ENCODE measurements around the gene CCDC187. TPM values are rescaled to one million over a fixed set of nuclear protein-coding genes. Genes with fewer than 3 reads are reported as not detected.

The CCDC187 gene
- total and polyA plus RNA-seq, 2 of the 4 experiments (the other 2 are of a cell fraction): not detected

- dilution Hi-C loops (cut with HindIII; ENCODE audit: low sequenced_read_pairs, unreplicated experiment) (no loop called here), in situ Hi-C loops (cut with MboI; ENCODE audit: low sequenced_read_pairs) (no loop called here), intact Hi-C loops (cut with micrococcal nuclease) (no loop called here)
- no peak overlapping the region for H3K27ac ChIP-seq (ENCODE audit: insufficient read depth, low read length)
- WGBS, 2 experiments (ENCODE audit: extremely low coverage in 2 of 2, insufficient read length in 1 of 2): 81% methylated on average over 17 of the region's 24 CpGs; no CpG with 5 or more reads in 1 of the 2 experiments
- H3K23ac ChIP-seq (ENCODE audit: low read depth, low read length): no peak overlapping the region
- no peak overlapping the region for H3K56ac ChIP-seq (ENCODE audit: extremely low read depth, insufficient read depth, low read length)
- no peak overlapping the region for H3K14ac ChIP-seq (replicated peaks; ENCODE audit: low read depth, low read length)
- ATAC-seq (ENCODE audit: low read depth) (no peak), DNase-seq (no peak)
- POLR2A ChIA-PET (ENCODE audit: unreplicated experiment): no interaction called here
- BruUV-seq (replicated peaks): no TSS peak
- H3K4me2 ChIP-seq (ENCODE audit: low read depth, low read length): no peak overlapping the region
- H3K4ac ChIP-seq (ENCODE audit: low read depth, low read length): no peak overlapping the region
- H2BK20ac ChIP-seq (ENCODE audit: low read depth, low read length): no peak overlapping the region
- H2BK5ac ChIP-seq (ENCODE audit: low read depth, low read length, poor library complexity, severe bottlenecking): no peak overlapping the region
- H2AFZ ChIP-seq (replicated peaks; ENCODE audit: low read length, poor library complexity): no peak overlapping the region
- peaks cover 40% of the 10 kb centered on the region for H3K27me3 ChIP-seq (ENCODE audit: control insufficient read depth, insufficient read depth, low read length)
- H4K5ac ChIP-seq (ENCODE audit: low read depth, low read length): no peak overlapping the region
- H2BK120ac ChIP-seq (ENCODE audit: low read depth, low read length): no peak overlapping the region
- no peaks in the 10 kb centered on the region for H3K36me3 ChIP-seq (ENCODE audit: control insufficient read depth, insufficient read depth, low read length)
- CTCF ChIA-PET: no interaction called here
- TF ChIP-seq RAD21 (IDR thresholded peaks at IDR 0.05; ENCODE audit: low read length) (no peak), POLR2A (IDR thresholded peaks at IDR 0.05; ENCODE audit: low read depth, low read length) (no peak), ELK1 (IDR thresholded peaks at IDR 0.05; ENCODE audit: borderline replicate concordance, low read depth, low read length) (no peak), MXI1 (IDR thresholded peaks at IDR 0.05; ENCODE audit: borderline replicate concordance, low read depth, low read length) (no peak), BHLHE40 (IDR thresholded peaks at IDR 0.05; ENCODE audit: low read depth, low read length) (no peak), CEBPB (IDR thresholded peaks at IDR 0.05; ENCODE audit: low read depth, low read length) (no peak), MAFK (IDR thresholded peaks at IDR 0.05; ENCODE audit: low read depth, low read length) (no peak), FOS (IDR thresholded peaks at IDR 0.05; ENCODE audit: low read depth, low read length) (no peak), SMC3 (IDR thresholded peaks at IDR 0.05; ENCODE audit: low read depth, low read length) (no peak), USF2 (IDR thresholded peaks at IDR 0.05; ENCODE audit: low read depth, low read length) (no peak), CHD1 (IDR thresholded peaks at IDR 0.05; ENCODE audit: low read depth, low read length) (no peak), NFE2L2 (IDR thresholded peaks at IDR 0.05; ENCODE audit: low read depth, low read length) (no peak), MAZ (IDR thresholded peaks at IDR 0.05; ENCODE audit: borderline replicate concordance, low read depth, low read length) (no peak), CTCF (conservative IDR thresholded peaks at IDR 0.05; ENCODE audit: low read depth, low read length) (no peak), RFX5 (IDR thresholded peaks at IDR 0.05; ENCODE audit: low read depth, low read length) (no peak), RCOR1 (IDR thresholded peaks at IDR 0.05; ENCODE audit: insufficient replicate concordance, low read length) (no peak)
- no peak overlapping the region for H3K4me3 ChIP-seq (ENCODE audit: insufficient read depth, low read depth, low read length)
- no peak overlapping the region for H3K18ac ChIP-seq (ENCODE audit: low read depth, low read length)
- no peak overlapping the region for H4K8ac ChIP-seq (ENCODE audit: low read depth in 2 of 2, low read length in 2 of 2)
- no peak overlapping the region for H2BK15ac ChIP-seq (ENCODE audit: low read depth, low read length)
- H3K9ac ChIP-seq (ENCODE audit: low read depth, low read length): no peak overlapping the region
- no peak overlapping the region for H4K91ac ChIP-seq (ENCODE audit: insufficient read depth, low read depth, low read length)
- peaks cover 3% of the 10 kb centered on the region; the same call in 1 of the 2 replicates for H3K4me1 ChIP-seq (ENCODE audit: control insufficient read depth, insufficient read depth, low read length)
- H4K20me1 ChIP-seq (ENCODE audit: insufficient read depth, low read length): peaks cover 9% of the 10 kb centered on the region; the same call in 1 of the 2 replicates
- no peaks in the 10 kb centered on the region; the same call in 1 of the 2 replicates for H3K9me1 ChIP-seq (ENCODE audit: insufficient read depth, low read length)
- H3K9me3 ChIP-seq (ENCODE audit: control insufficient read depth, insufficient read depth, low read length): no peaks in the 10 kb centered on the region
- no peak overlapping the region for H2AK5ac ChIP-seq (ENCODE audit: low read depth, low read length)
- no peak overlapping the region for H2AK9ac ChIP-seq (replicated peaks; ENCODE audit: low read depth, low read length, poor library complexity)
- H3K79me1 ChIP-seq (ENCODE audit: low read depth in 1 of 2, low read length in 2 of 2): peaks cover 11 to 19% of the 10 kb centered on the region in 2 experiments
Measured at GRCh38 chr9:136247947-136248637, 55.8 kb downstream of the CCDC187 start.
